ENCODE data around the gene UTP15.

The UTP15 gene

GRCh38 chr5:73625372-73625943, 59.9 kb downstream of the UTP15 start:
- DNase-seq: no peak

GRCh38 chr5:73625944-73626811, 60.6 kb downstream of the UTP15 start, which contains the start of gene ARHGEF28:
TSS of gene ARHGEF28 (plus strand) at chr5:73626196. CDS start at chr5:73684852, 58,656 bp downstream.
- no peak for DNase-seq

GRCh38 chr5:73626814-73627313, 61.3 kb downstream of the UTP15 start:
- DNase-seq: no peak

DNA sequence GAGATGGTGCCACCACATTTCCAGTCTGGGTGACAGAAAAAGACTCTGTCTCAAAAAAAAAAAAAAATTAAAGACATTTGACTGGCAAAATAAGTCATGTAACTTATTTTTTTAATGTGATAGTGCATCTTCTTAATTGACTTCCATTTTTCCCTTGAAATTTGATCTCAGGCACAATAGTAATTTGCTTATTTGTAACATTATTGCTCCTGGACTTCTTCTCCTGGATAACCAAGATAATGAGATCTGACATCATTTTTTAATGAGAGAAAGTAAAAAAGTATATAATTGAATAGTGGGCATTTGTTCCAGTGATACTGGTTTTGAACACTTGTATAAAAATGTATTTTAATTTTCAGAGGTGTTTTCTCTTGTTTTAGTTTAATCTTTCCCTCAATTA, 63.9 kb downstream of the UTP15 start:
- DNase-seq: no peak

GRCh38 chr5:73630765-73631164, 65.2 kb downstream of the UTP15 start:
- DNase-seq: no peak

GRCh38 chr5:73631500-73631899, 66.0 kb downstream of the UTP15 start:
- no peak for DNase-seq
